Hepatocyte (in vitro differentiated cells): ENCODE results near the gene PTPN13.

Source experiments
- EZH2 ChIP-seq: fragments of 200-600 bp; sonication (generic); IDR thresholded peaks from 2 replicates; pipeline ENCODE4 v1.6.1; 2016; ENCODE audit warnings: antibody characterized with exemption, mild to moderate bottlenecking, borderline replicate concordance
- EZH2phosphoT487 ChIP-seq: fragments of 200-600 bp; sonication (generic); IDR thresholded peaks from one replicate; pipeline ENCODE4 v1.6.1; 2018; ENCODE audit warnings: antibody characterized with exemption, mild to moderate bottlenecking, low read depth, moderate library complexity; ENCODE audit not compliant: unreplicated experiment, severe bottlenecking
- TF ChIP-seq, protein P1 (sequence below): fragments of 200-600 bp; sonication (generic); IDR thresholded peaks from 2 replicates; pipeline ENCODE4 v1.5.1; 2016; ENCODE audit warnings: antibody characterized with exemption, mild to moderate bottlenecking; ENCODE audit not compliant: poor library complexity

DNA sequence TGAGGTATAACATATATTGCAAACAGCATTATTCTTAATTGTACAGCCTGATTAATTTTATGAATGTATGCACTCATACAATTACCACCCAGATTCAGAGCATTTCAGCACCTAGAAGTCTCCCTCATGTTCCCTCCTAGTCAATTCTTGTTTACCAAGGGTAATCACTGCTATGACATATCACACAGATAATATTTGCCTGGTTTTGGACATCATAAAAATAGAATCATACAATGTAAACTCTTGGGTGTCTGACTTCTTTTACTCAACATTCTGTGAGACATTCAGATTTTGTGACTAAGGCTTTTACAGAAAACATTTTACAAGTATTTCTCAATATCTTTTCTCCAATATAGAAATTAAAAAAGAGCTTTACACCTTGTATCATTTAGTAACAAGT, 66.9 kb downstream of the PTPN13 start:
- TF ChIP-seq, protein P1, sequence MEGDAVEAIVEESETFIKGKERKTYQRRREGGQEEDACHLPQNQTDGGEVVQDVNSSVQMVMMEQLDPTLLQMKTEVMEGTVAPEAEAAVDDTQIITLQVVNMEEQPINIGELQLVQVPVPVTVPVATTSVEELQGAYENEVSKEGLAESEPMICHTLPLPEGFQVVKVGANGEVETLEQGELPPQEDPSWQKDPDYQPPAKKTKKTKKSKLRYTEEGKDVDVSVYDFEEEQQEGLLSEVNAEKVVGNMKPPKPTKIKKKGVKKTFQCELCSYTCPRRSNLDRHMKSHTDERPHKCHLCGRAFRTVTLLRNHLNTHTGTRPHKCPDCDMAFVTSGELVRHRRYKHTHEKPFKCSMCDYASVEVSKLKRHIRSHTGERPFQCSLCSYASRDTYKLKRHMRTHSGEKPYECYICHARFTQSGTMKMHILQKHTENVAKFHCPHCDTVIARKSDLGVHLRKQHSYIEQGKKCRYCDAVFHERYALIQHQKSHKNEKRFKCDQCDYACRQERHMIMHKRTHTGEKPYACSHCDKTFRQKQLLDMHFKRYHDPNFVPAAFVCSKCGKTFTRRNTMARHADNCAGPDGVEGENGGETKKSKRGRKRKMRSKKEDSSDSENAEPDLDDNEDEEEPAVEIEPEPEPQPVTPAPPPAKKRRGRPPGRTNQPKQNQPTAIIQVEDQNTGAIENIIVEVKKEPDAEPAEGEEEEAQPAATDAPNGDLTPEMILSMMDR: no peak
- no peak for TF ChIP-seq EZH2
- no peak for TF ChIP-seq EZH2phosphoT487
